ENCODE results near the gene CTNNA3. TPM values are rescaled to one million over a fixed set of nuclear protein-coding genes. Genes with fewer than 3 reads are reported as not detected.
A peak's percentile ranks its signal among the peaks of the same experiment; 100 is the strongest.

The CTNNA3 gene
- total RNA-seq, 1 donor from 2014 or later, result not detected

DNA sequence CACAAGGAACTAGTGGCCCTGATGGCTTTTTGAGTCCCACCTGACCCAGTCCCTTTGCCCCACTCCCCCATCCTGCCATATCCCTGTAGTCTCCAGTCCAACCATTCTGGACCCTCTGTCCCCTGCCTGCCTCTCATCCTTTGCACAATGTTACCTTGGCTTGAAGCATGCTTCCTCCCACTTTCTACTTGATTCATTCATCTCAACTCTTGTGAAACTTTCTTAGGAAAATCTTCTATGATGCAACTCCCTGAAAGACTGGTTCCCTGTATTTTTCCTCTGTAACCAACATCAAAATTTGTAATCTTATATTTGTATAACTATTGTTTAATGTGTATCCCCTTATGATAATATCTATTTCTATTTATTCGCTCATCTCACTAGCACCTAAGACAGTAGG is 618.6 kb downstream of the CTNNA3 start:
- H3K27ac Mint-ChIP-seq, result no peak overlapping the region
- H3K4me3 Mint-ChIP-seq (ENCODE audit: low read depth), result no peak overlapping the region
- no peaks in the 10 kb centered on the region for H3K27me3 Mint-ChIP-seq (ENCODE audit: low read depth)
- no peaks in the 10 kb centered on the region for H3K36me3 Mint-ChIP-seq (ENCODE audit: low read depth)
- no peaks in the 10 kb centered on the region for H3K9me3 Mint-ChIP-seq
- intact Hi-C loops (cut with micrococcal nuclease), result no loop called here
- no peak for DNase-seq (ENCODE audit: low spot score)
- H3K4me1 Mint-ChIP-seq (ENCODE audit: low read depth), result no peaks in the 10 kb centered on the region

DNA sequence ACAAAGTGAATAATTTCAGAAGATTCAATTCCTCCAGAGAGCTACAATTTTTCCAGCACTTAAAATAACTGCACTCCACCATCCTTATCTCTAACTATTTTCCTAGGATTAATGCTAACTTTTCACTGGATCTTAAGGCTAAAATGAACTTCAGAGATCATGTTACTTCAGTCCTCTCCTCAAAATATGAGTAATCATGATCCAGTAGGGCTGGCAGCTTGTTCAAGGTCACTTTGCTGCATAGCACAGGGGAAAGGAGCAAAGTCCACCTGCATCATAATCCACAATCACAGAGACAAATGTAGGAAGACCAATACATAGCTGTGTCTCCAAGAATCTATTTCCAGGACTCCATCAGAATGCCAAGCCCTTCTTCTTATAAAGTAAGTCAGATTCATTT is 619.9 kb downstream of the CTNNA3 start:
- Mint-ChIP-seq H3K27me3 (ENCODE audit: low read depth) (no peaks in the 10 kb centered on the region), H3K36me3 (ENCODE audit: low read depth) (no peaks in the 10 kb centered on the region), H3K4me3 (ENCODE audit: low read depth) (no peak overlapping the region), H3K9me3 (no peaks in the 10 kb centered on the region), H3K4me1 (ENCODE audit: low read depth) (no peaks in the 10 kb centered on the region), H3K27ac (no peak overlapping the region)
- intact Hi-C loops (cut with micrococcal nuclease), result no loop called here
- DNase-seq (ENCODE audit: low spot score), result no peak

DNA sequence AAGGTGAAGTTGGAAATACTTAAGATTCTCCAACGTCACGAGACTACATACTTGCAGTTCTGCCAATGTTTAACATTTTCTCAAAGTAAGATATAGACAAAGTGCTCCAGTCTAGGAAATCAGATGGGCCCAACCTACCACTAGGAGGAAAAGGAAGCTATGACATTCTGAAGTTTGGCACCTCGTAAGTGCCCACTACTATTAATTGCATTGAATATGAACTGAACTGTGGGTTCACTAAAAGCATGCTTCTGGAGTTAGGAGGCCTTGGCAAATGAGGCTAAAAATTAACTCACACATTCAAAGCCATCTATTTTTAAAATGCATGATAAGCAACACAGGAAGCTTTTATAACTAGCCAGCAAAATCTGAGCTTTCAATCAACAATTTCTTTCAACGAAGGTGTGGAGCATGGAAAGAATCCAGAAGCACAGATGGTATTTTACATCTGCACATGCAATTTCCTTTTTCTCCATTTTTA is 620.5 kb downstream of the CTNNA3 start:
- no peak for DNase-seq (ENCODE audit: low spot score)
- H3K27ac Mint-ChIP-seq, result no peak overlapping the region
- no peaks in the 10 kb centered on the region for H3K4me1 Mint-ChIP-seq (ENCODE audit: low read depth)
- no peak overlapping the region for H3K4me3 Mint-ChIP-seq (ENCODE audit: low read depth)
- H3K36me3 Mint-ChIP-seq (ENCODE audit: low read depth), result no peaks in the 10 kb centered on the region
- intact Hi-C loops (cut with micrococcal nuclease), result no loop called here
- no peaks in the 10 kb centered on the region for H3K9me3 Mint-ChIP-seq
- H3K27me3 Mint-ChIP-seq (ENCODE audit: low read depth), result no peaks in the 10 kb centered on the region

DNA sequence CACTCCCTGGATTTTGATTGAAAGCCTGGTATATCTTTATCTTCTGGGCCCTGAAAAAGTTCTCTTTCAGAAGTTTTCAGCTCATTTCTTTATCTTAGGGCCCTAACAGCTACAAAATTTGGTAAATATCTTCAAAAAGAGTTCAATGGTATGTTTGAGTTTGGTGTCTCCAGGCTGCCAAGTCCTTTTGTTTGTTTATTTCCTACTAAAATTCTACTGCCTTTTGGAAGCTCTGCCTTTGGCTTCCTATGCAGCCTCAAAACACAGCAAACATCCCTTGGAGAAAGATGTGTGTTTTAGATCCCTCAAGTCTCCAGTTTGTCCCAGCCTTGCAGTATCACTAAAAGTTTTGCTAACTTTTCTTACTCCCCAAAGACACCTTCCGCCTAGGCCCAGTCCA is 623.3 kb downstream of the CTNNA3 start:
- H3K9me3 Mint-ChIP-seq, result no peaks in the 10 kb centered on the region
- H3K27ac Mint-ChIP-seq, result no peak overlapping the region
- no peak overlapping the region for H3K4me3 Mint-ChIP-seq (ENCODE audit: low read depth)
- H3K27me3 Mint-ChIP-seq (ENCODE audit: low read depth), result no peaks in the 10 kb centered on the region
- H3K36me3 Mint-ChIP-seq (ENCODE audit: low read depth), result no peaks in the 10 kb centered on the region
- intact Hi-C loops (cut with micrococcal nuclease), result no loop called here
- H3K4me1 Mint-ChIP-seq (ENCODE audit: low read depth), result no peaks in the 10 kb centered on the region
- no peak for DNase-seq (ENCODE audit: low spot score)

DNA sequence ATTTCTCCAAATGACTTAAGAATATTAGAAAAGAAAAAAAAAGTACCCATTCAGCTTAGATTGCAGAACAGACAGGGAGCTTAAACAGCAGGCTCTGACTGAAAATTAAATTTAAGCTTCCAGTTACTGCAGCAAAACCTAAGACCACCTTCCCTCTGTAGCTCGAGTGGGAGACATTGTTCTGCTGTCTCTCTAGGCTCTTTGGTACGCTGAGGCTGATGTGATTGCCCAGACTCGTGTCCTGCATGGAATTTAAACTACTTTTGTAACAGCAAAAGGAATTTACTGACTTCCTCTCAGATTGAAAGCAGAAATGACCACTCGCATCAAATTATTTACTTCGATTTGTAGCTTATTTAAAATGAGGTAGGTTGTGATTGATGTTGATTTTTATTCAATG is 645.6 kb downstream of the CTNNA3 start:
- Mint-ChIP-seq H3K27me3 (ENCODE audit: low read depth) (peaks cover 1% of the 10 kb centered on the region), H3K4me3 (ENCODE audit: low read depth) (no peak overlapping the region), H3K9me3 (no peaks in the 10 kb centered on the region), H3K36me3 (ENCODE audit: low read depth) (no peaks in the 10 kb centered on the region), H3K4me1 (ENCODE audit: low read depth) (no peaks in the 10 kb centered on the region), H3K27ac (no peak overlapping the region)
- intact Hi-C loops (cut with micrococcal nuclease), result no loop called here
- no peak for DNase-seq (ENCODE audit: low spot score)

DNA sequence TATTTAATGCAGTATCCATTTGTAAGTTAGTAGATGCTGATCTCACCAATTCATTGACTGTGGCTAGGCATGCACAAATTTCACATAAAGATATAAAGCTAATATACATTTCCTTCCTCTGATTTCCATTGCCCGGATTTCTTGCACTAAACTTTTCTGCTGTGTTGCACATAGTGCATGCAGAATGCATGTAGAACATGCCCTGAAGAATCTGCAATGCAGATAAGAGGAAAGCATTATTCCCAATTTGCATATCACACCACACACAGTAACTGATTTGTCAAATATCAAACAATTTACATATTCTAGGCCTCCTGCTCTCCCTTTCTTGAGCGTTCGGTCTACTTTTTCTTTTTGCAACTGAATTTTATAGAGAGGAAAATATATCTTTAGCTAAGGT is 646.0 kb downstream of the CTNNA3 start:
- Mint-ChIP-seq H3K4me3 (ENCODE audit: low read depth) (no peak overlapping the region), H3K27ac (no peak overlapping the region), H3K36me3 (ENCODE audit: low read depth) (no peaks in the 10 kb centered on the region), H3K4me1 (ENCODE audit: low read depth) (no peaks in the 10 kb centered on the region), H3K9me3 (no peaks in the 10 kb centered on the region), H3K27me3 (ENCODE audit: low read depth) (peaks cover 1% of the 10 kb centered on the region)
- intact Hi-C loops (cut with micrococcal nuclease), result no loop called here
- DNase-seq (ENCODE audit: low spot score), result no peak

DNA sequence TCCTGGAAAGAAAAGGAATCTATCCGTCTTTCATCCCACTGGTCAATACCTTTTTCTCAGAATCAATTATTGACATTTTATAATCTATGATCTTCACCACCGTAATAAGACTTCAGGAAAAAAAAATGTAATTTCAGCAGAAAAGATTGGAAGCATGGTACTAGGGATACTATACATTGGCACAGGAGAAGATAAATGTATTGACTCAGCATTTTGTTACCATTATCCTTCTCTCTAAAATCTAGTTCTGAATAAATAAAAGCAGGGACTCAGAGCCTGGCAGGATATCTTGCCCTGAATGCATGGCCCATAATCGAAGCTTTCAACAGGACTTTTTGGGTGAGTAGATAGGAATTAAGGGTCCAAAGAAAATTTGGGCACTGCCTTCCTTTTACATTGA is 649.5 kb downstream of the CTNNA3 start:
- intact Hi-C loops (cut with micrococcal nuclease), result no loop called here
- peaks cover 1% of the 10 kb centered on the region for H3K27me3 Mint-ChIP-seq (ENCODE audit: low read depth)
- H3K4me1 Mint-ChIP-seq (ENCODE audit: low read depth), result no peaks in the 10 kb centered on the region
- H3K9me3 Mint-ChIP-seq, result no peaks in the 10 kb centered on the region
- H3K4me3 Mint-ChIP-seq (ENCODE audit: low read depth), result no peak overlapping the region
- DNase-seq (ENCODE audit: low spot score), result no peak
- H3K27ac Mint-ChIP-seq, result no peak overlapping the region
- H3K36me3 Mint-ChIP-seq (ENCODE audit: low read depth), result no peaks in the 10 kb centered on the region

DNA sequence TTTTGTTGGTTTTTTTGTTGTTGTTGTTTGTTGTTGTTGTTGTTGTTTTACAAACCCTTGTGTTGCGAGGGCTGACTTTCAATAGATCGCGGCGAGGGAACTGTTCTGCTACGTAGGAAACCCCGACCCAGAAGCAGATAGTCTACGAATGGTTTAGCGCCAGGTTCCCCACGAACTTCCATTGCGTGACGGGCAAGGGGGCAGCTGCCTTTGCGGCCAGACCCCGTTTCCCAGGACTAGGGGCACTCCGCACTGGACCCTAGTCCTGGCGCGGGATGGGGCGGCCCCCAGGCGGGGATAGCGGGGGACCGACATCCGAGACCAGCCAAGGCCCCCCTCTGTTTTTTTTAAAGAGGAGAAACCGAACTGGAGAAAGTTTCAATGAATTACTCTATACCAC is 650.6 kb downstream of the CTNNA3 start:
- Mint-ChIP-seq H3K27me3 (ENCODE audit: low read depth) (peaks cover 1% of the 10 kb centered on the region), H3K4me3 (ENCODE audit: low read depth) (no peak overlapping the region), H3K4me1 (ENCODE audit: low read depth) (no peaks in the 10 kb centered on the region), H3K27ac (no peak overlapping the region), H3K36me3 (ENCODE audit: low read depth) (no peaks in the 10 kb centered on the region), H3K9me3 (no peaks in the 10 kb centered on the region)
- intact Hi-C loops (cut with micrococcal nuclease), result no loop called here
- DNase-seq (ENCODE audit: low spot score), result no peak

DNA sequence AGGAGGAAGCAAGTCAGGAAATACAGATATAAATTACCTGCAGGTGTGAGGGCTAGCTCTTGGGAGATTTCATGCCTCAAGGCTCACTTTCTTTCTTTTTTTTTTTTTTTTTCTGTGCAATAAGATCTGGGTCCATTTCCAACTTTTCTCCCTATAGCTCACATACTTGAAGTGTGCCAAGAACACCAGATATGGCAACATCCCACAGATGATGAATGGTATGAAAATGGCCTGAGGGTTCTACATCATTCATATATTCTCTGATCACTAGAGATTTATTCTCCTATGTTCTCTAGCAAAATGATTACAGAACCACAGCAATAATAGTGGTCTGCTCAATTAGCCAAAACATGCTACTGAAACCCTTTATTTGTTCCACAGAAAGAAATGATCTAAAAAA is 653.0 kb downstream of the CTNNA3 start:
- no peaks in the 10 kb centered on the region for H3K4me1 Mint-ChIP-seq (ENCODE audit: low read depth)
- intact Hi-C loops (cut with micrococcal nuclease), result no loop called here
- H3K27ac Mint-ChIP-seq, result no peak overlapping the region
- H3K4me3 Mint-ChIP-seq (ENCODE audit: low read depth), result no peak overlapping the region
- H3K36me3 Mint-ChIP-seq (ENCODE audit: low read depth), result no peaks in the 10 kb centered on the region
- no peak for DNase-seq (ENCODE audit: low spot score)
- no peaks in the 10 kb centered on the region for H3K9me3 Mint-ChIP-seq
- no peaks in the 10 kb centered on the region for H3K27me3 Mint-ChIP-seq (ENCODE audit: low read depth)

DNA sequence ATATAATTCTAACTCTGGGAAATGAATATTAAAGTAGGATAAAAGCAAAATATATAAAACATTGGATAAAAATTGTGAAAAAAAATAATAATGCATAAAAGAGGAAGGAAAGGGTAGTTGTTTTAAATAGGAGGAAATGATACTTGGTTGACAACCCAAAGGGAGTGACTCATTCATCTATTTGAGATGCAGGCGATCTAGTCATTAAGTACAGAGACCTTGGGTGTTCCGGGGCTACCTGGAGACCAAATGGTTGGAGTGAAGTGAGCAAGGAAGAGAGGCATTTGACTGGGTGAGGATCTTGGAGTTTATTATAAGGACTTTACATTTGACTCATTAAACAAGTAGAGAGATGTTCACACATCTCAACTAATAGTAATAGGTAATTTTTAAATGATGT is 659.2 kb downstream of the CTNNA3 start:
- no peaks in the 10 kb centered on the region for H3K9me3 Mint-ChIP-seq
- H3K27ac Mint-ChIP-seq, result no peak overlapping the region
- DNase-seq (ENCODE audit: low spot score), result no peak
- no peaks in the 10 kb centered on the region for H3K4me1 Mint-ChIP-seq (ENCODE audit: low read depth)
- H3K27me3 Mint-ChIP-seq (ENCODE audit: low read depth), result peaks cover 5% of the 10 kb centered on the region
- intact Hi-C loops (cut with micrococcal nuclease), result no loop called here
- no peaks in the 10 kb centered on the region for H3K36me3 Mint-ChIP-seq (ENCODE audit: low read depth)
- no peak overlapping the region for H3K4me3 Mint-ChIP-seq (ENCODE audit: low read depth)

DNA sequence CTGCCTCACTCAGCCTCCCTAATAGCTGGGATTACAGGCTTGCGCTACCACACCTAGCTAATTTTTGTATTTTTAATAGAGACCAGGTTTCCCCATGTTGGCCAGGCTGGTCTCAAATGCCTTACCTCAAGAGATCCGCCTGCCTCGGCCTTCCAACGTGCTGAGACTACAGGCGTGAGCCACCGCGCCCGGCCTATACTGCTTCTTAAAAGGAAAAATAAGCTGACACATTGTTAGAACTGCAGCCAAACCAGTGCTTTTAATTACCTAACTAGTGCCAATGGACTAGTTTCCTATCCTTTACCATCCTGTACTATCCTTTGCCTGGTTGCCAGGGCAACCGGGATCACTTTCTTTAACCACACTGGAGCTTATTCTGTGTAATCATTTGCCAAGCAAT is 662.1 kb downstream of the CTNNA3 start:
- intact Hi-C loops (cut with micrococcal nuclease), result loop anchor here (5.0 kb wide), 1 partner anchor 37 kb away; no protein-coding TSS in a partner anchor
- Mint-ChIP-seq H3K36me3 (ENCODE audit: low read depth) (no peaks in the 10 kb centered on the region), H3K4me3 (ENCODE audit: low read depth) (no peak overlapping the region), H3K9me3 (no peaks in the 10 kb centered on the region), H3K27ac (no peak overlapping the region), H3K27me3 (ENCODE audit: low read depth) (peaks cover 5% of the 10 kb centered on the region), H3K4me1 (ENCODE audit: low read depth) (no peaks in the 10 kb centered on the region)
- no peak for DNase-seq (ENCODE audit: low spot score)

DNA sequence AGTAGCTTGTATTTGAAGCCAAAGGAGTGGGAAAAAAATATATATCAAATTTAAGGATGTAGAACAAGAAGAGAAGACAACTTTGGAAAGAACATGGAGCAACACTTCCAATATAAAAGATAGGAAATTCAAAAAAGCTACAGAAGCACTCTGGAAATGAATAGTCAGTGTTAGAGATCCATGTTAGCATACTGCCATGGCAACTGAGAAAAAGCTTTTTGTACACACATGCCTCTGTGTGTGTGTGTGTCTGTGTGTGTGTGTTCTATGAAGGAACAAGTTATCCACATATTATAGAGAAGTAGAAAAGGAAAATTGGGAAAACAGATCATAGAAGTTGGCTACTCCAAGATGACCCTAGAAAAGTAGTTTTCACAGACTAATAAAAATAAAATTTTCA is 673.9 kb downstream of the CTNNA3 start:
- Mint-ChIP-seq H3K36me3 (ENCODE audit: low read depth) (no peaks in the 10 kb centered on the region), H3K27ac (no peak overlapping the region), H3K9me3 (peaks cover 7% of the 10 kb centered on the region), H3K4me3 (ENCODE audit: low read depth) (no peak overlapping the region), H3K4me1 (ENCODE audit: low read depth) (peaks cover 10% of the 10 kb centered on the region), H3K27me3 (ENCODE audit: low read depth) (no peaks in the 10 kb centered on the region)
- DNase-seq (ENCODE audit: low spot score), result no peak
- intact Hi-C loops (cut with micrococcal nuclease), result no loop called here

DNA sequence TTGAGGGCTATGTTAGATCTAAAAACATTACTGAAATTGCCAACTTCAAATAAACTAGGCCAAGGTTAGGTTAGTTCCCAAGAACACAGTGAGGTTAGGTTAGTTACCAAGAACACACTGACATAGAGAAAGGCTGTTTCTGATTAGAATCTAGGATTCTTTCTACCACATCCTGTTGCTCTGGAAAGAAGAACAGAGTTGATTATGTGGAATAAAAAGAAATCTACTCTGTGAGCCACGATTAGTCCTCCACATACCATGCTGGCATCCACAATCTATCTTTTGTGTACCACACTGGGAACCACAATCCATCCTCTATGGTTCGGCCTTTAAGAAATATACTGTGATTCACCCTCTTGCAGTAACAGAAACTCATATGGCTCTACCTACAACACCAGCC is 678.8 kb downstream of the CTNNA3 start:
- intact Hi-C loops (cut with micrococcal nuclease), result loop anchor here (5.0 to 10.0 kb wide), 2 partner anchors 82 to 595 kb away; no protein-coding TSS in a partner anchor
- no peaks in the 10 kb centered on the region for H3K36me3 Mint-ChIP-seq (ENCODE audit: low read depth)
- no peaks in the 10 kb centered on the region for H3K27me3 Mint-ChIP-seq (ENCODE audit: low read depth)
- peak overlapping the region; percentile 46 for H3K27ac Mint-ChIP-seq
- H3K4me3 Mint-ChIP-seq (ENCODE audit: low read depth), result no peak overlapping the region
- H3K4me1 Mint-ChIP-seq (ENCODE audit: low read depth), result peaks cover 27% of the 10 kb centered on the region
- peaks cover 7% of the 10 kb centered on the region for H3K9me3 Mint-ChIP-seq
- DNase-seq (ENCODE audit: low spot score), result no peak

DNA sequence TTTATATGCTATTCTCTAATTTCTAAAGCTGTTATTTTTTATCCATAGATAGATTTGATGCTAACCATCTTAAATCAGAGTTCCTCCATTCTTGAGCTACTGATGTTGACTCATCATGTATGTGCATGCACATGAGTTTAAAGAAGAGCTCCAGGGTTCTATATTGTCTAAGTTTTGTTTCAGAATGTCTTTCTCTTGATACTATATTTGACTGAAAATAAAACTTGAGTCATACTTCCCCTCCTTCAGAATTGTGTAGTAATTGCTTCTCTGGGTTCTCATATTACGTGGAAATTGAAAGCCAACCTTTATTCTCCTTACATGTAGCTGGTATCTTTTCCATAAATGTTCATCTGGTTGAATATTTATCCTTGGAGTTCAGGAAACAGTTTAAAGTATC is 680.8 kb downstream of the CTNNA3 start:
- peaks cover 27% of the 10 kb centered on the region for H3K4me1 Mint-ChIP-seq (ENCODE audit: low read depth)
- no peak overlapping the region for H3K4me3 Mint-ChIP-seq (ENCODE audit: low read depth)
- no peaks in the 10 kb centered on the region for H3K36me3 Mint-ChIP-seq (ENCODE audit: low read depth)
- DNase-seq (ENCODE audit: low spot score), result no peak
- peak overlapping the region; percentile 46 for H3K27ac Mint-ChIP-seq
- no peaks in the 10 kb centered on the region for H3K27me3 Mint-ChIP-seq (ENCODE audit: low read depth)
- intact Hi-C loops (cut with micrococcal nuclease), result loop anchor here (5.0 to 10.0 kb wide), 2 partner anchors 80 to 597 kb away; no protein-coding TSS in a partner anchor
- H3K9me3 Mint-ChIP-seq, result peaks cover 7% of the 10 kb centered on the region
